Heart left ventricle (tissue), 16 donors: ENCODE measurements around the gene PMEPA1. TPM values are rescaled to one million over a fixed set of nuclear protein-coding genes. Genes with fewer than 3 reads are reported as not detected.

ENCODE experiments used
- ATAC-seq, 4 donors: fragments of 200-7000 bp; cut with Tn5 transposase; one replicate each; pipeline ENCODE4 v1.9.1; 2020 to 2022; ENCODE audit warnings: moderate library complexity in 4 of 4, mild to moderate bottlenecking in 3 of 4, moderate number of reproducible peaks in 1 of 4
- DNase-seq, 5 donors: peaks; one replicate each; pipeline ENCODE4 v3.0.0-alpha.2; 2020
- H3K27ac ChIP-seq, 12 donors: fragments of 200-600 bp; sonication (generic) in 4 of 12; one replicate each; pipeline versions ENCODE4 v1.5.0 to v1.8.0; 2016 to 2022; ENCODE audit warnings: mild to moderate bottlenecking in 2 of 12
- H3K27me3 ChIP-seq, 9 donors: fragments of 200-600 bp; sonication (generic) in 2 of 9; one replicate each; pipeline versions ENCODE4 v1.5.1 to v1.8.0; 2016 to 2022; ENCODE audit warnings: mild to moderate bottlenecking in 3 of 9
- H3K36me3 ChIP-seq, 9 donors: fragments of 200-600 bp; sonication (generic) in 2 of 9; one replicate each; pipeline versions ENCODE4 v1.5.0 to v1.8.0; 2018 to 2022; ENCODE audit warnings: mild to moderate bottlenecking in 2 of 9
- H3K4me1 ChIP-seq, 12 donors: fragments of 200-600 bp; sonication (generic) in 4 of 12; one replicate each; pipeline versions ENCODE4 v1.5.0 to v1.8.0; 2016 to 2022; ENCODE audit warnings: mild to moderate bottlenecking in 3 of 12
- H3K4me3 ChIP-seq, 12 donors: fragments of 200-600 bp; sonication (generic) in 4 of 12; one replicate each; pipeline versions ENCODE4 v1.5.0 to v1.8.0; 2017 to 2022; ENCODE audit warnings: mild to moderate bottlenecking in 9 of 12, moderate library complexity in 4 of 12
- H3K9me3 ChIP-seq, 12 donors: fragments of 200-600 bp; sonication (generic) in 4 of 12; one replicate each; pipeline versions ENCODE4 v1.5.0 to v1.8.0; 2016 to 2022; ENCODE audit warnings: mild to moderate bottlenecking in 1 of 12
- CTCF ChIP-seq, 12 donors: fragments of 200-600 bp; sonication (generic) in 4 of 12; IDR thresholded peaks; one replicate each; pipeline versions ENCODE4 v1.5.0 to v1.8.0; 2018 to 2022; ENCODE audit warnings: antibody characterized with exemption in 12 of 12, mild to moderate bottlenecking in 5 of 12
- POLR2A ChIP-seq, 2 donors: fragments of 450-650 bp; IDR thresholded peaks; one replicate each; pipeline ENCODE4 v1.6.1; 2017; ENCODE audit warnings: antibody characterized with exemption in 2 of 2, mild to moderate bottlenecking in 2 of 2, moderate library complexity in 2 of 2
- WGBS, 4 donors: extraction: QIAGEN DNeasy Blood & Tissue Kit in 2 of 4; methylation state at CpG; one replicate each; pipeline versions ENCODE4 v1.1.5 to v1.1.7; 2013 to 2018; 5-methylcytosine and 5-hydroxymethylcytosine counted together
- intact Hi-C, 10 donors: fragments of 100-400 bp; cut with DNase I; formaldehyde crosslinking; loops; one replicate each; pipeline versions ENCODE4 v1.11.1 to v1.14.2; 2022
- polyA plus RNA-seq, 2 donors: library from polyadenylated mRNA; stranded (reverse); fragments of 200-250 nt; gene quantifications; one replicate each; pipeline ENCODE4 v1.2.3, GENCODE V29; 2013
- total RNA-seq, 9 donors: library from RNA; depleted of rRNA in 2 of 9; stranded (reverse); fragments of >200 nt in 2 of 9; fragmentation: NEBNext Ultra II Directional in 3 of 9; extraction: Animal tissue kit (Norgen Biotek cat#: 25700) in 3 of 9; gene quantifications; one replicate each; pipeline versions ENCODE4 v1.1.0 to v1.2.4, GENCODE V29; 2016 to 2023
- donor health status: ischemic (EF 13 %, LVEDD 7.1; RV severe dilation, severe dysfunction).
- donor health status: healthy with polysubstance abuse.
- donor health status: DM: no; HTN: yes; CAD: no.
- donor health status: DM: no; HTN: no; CAD: no.
- donor health status: ischemic (EF 25% LVEDD 6.9; RV normal size, moderate dysfunction).
- donor health status: ischemic (EF 25% LVEDD 5.7; RV mildly dilated, moderate dysfunction).
- donor health status: healthy.
- donor health status: DM: yes; HTN: yes; CAD: no.
- donor health status: ischemic (EF 35%, LVEDD 5.7; RV mildly dilated, moderate dysfunction).
- donor health status: nonischemic (EF 11% LVEDD 7.7; RV severe dilation, severe dysfunction).
- donor health status: DM: yes; HTN: yes; CAD: no.
- donor health status: PGD.
- donor health status: ischemic (EF 29% LVEDD 5.4; RV normal size, mild dysfunction).
- donor health status: nonischemic (EF 23%, LVEDD 6.1; RV moderate dilation, normal function).

The PMEPA1 gene
- total and polyA plus RNA-seq, 11 donors, result 12.6 to 115 (median 30.0) TPM

DNA sequence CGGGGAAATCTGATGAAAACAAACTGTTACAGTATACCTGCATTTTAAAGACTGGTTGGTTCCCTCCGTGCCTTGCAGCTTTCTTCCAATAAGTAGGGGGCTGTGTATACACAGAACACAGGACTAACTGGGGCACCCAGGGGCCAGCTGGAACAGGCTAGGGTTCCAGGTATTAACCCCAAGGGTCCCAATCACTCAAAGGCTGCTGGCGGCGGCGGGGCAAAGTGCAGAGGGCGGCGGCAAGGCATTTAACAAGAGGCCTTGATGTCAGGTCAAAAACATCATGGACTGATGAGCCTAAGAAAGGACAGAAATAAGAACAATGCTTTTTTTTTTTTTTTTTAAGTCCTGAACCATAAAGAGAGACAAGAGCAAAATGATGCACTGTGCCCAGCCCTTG lies 2.5 kb downstream of the PMEPA1 start:
- no peaks in the 10 kb centered on the region for H3K36me3 ChIP-seq
- DNase-seq (no peak), ATAC-seq (no peak)
- 78 to 87% (median 80%) methylated on average over 7 of the region's 7 CpGs for whole genome bisulfite sequencing, 4 donors
- H3K4me1 ChIP-seq, result peaks cover 0 to 69% (median 24%) of the 10 kb centered on the region in 12 donors
- intact Hi-C loops, result loop anchor here in 2 of 10 donors (5.0 kb wide), 2 partner anchors 35 to 50 kb away; no protein-coding TSS in a partner anchor
- no peak for TF ChIP-seq POLR2A (IDR thresholded peaks at IDR 0.05)
- TF ChIP-seq CTCF (IDR thresholded peaks at IDR 0.05), result no peak
- H3K27ac ChIP-seq, result peak overlapping the region in 11 of 12 donors; percentile 26 to 98 (median 81)
- peak overlapping the region in 8 of 12 donors; percentile 68 to 96 (median 82) for H3K4me3 ChIP-seq
- H3K9me3 ChIP-seq, result no peaks in the 10 kb centered on the region
- peaks cover 0 to 3% (median 0%) of the 10 kb centered on the region in 9 donors for H3K27me3 ChIP-seq

DNA sequence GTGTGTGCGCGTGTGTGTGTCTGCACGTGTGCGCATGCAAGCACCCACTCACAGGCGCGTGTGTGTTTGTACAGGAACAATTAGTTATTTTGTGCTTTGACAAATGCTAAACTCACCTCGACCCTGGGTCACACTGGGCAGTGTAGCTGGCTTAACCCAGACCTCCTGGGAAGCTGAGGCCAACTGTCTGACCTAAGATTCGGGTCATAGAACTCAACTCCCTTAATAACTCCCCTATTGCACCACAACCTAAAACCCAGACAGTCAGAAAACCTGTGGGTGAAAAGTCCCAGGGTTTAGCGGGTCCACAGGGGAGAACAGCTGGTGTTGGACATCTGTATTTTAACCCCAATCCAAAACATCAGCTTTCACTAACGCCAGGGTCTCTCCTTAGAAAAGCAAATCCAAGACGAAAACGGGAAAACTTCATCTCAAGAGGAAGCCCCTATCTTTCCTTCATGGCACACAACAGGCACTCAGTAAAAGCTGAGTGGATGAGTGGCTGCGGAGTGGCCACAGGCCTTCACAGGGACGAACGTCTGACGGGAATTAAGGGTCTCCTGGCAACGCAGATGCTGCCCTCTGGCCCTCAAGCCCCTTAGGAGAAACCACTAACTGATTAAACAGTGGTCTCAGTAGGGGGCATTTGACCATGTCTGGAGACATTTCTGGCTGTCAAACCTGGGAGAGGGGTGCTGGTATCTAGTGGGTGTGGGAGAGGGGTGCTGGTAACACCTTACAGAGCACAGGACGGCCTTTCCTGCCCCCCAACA lies 4.5 kb downstream of the PMEPA1 start:
- peaks cover 0 to 71% (median 13%) of the 10 kb centered on the region in 12 donors for H3K4me1 ChIP-seq
- ATAC-seq (no peak), DNase-seq (no peak)
- H3K36me3 ChIP-seq, result no peaks in the 10 kb centered on the region
- H3K9me3 ChIP-seq, result no peaks in the 10 kb centered on the region
- intact Hi-C loops, result loop anchor here in 2 of 10 donors (5.0 kb wide), 2 partner anchors 33 to 48 kb away; no protein-coding TSS in a partner anchor
- H3K27ac ChIP-seq, result peak overlapping the region in 2 of 12 donors; percentile 24 to 34
- no peaks in the 10 kb centered on the region for H3K27me3 ChIP-seq
- peak overlapping the region in 2 of 12 donors; percentile 3 to 18 for H3K4me3 ChIP-seq
- no peak for TF ChIP-seq CTCF (IDR thresholded peaks at IDR 0.05)
- TF ChIP-seq POLR2A (IDR thresholded peaks at IDR 0.05), result no peak
- WGBS, 4 donors, result 72 to 81% (median 75%) methylated on average over 17 to 18 of the region's 18 CpGs

- WGBS, 4 donors, result 89 to 95% (median 92%) methylated on average over 14 of the region's 14 CpGs
- no peak overlapping the region for H3K4me3 ChIP-seq
- H3K4me1 ChIP-seq, result peaks cover 0 to 71% (median 13%) of the 10 kb centered on the region in 12 donors
- DNase-seq (no peak), ATAC-seq (no peak)
- no peak overlapping the region for H3K27ac ChIP-seq
- no peak for TF ChIP-seq POLR2A (IDR thresholded peaks at IDR 0.05)
- no peak for TF ChIP-seq CTCF (IDR thresholded peaks at IDR 0.05)
- H3K27me3 ChIP-seq, result no peaks in the 10 kb centered on the region
- no peaks in the 10 kb centered on the region for H3K9me3 ChIP-seq
- intact Hi-C loops, result no loop called here
- H3K36me3 ChIP-seq, result no peaks in the 10 kb centered on the region
These were observed 5.6 kb downstream of the PMEPA1 start for GRCh38 chr20:57704245-57704644.

DNA sequence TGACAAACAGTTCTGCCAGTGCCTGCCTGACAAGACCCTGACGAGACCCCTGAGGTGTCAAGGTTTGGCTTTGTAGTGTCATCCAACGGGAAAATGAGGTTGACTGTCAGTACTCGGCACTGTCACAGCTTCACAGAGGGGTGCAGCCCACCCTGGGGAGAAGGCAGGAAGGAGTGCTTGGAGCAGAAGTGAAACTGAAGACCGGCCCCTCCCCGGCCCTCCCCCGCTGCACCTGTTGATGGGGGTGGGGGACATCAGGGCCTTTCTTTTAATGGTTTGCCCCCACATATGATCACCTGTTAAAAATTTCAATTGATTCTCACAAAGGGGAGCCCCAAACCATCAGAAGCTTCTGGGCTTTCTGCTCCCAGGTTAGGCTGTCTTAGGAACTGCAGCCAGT lies 6.8 kb downstream of the PMEPA1 start:
- no peak for DNase-seq
- TF ChIP-seq POLR2A (IDR thresholded peaks at IDR 0.05) (no peak), CTCF (IDR thresholded peaks at IDR 0.05) (no peak)
- 75 to 87% (median 80%) methylated on average over 6 of the region's 6 CpGs for WGBS, 4 donors
- H3K36me3 ChIP-seq, result no peaks in the 10 kb centered on the region
- ATAC-seq, result no peak
- peaks cover 0 to 79% (median 12%) of the 10 kb centered on the region in 12 donors for H3K4me1 ChIP-seq
- no peaks in the 10 kb centered on the region for H3K27me3 ChIP-seq
- no peak overlapping the region for H3K4me3 ChIP-seq
- intact Hi-C loops, result no loop called here
- H3K27ac ChIP-seq, result no peak overlapping the region
- no peaks in the 10 kb centered on the region for H3K9me3 ChIP-seq
